GM12878 (cell line): Measurements from ENCODE around the gene SNX17. TPM values are rescaled to one million over a fixed set of nuclear protein-coding genes. Genes with fewer than 3 reads are reported as not detected.
A peak's percentile ranks its signal among the peaks of the same experiment; 100 is the strongest.

Experiments
- ATF7 ChIP-seq: fragments of 450-650 bp; IDR thresholded peaks from 2 replicates; pipeline ENCODE4 v1.6.1; 2016; ENCODE audit warnings: low read depth, mild to moderate bottlenecking
- BRCA1 ChIP-seq: IDR thresholded peaks from 2 replicates; pipeline ENCODE4 v1.6.1; 2011; ENCODE audit warnings: low read depth, low read length, improper control_type of control experiment
- CHD2 ChIP-seq: IDR thresholded peaks from 2 replicates; pipeline ENCODE4 v1.6.1; 2011; ENCODE audit warnings: low read depth, low read length, improper control_type of control experiment, borderline replicate concordance
- CHD4 ChIP-seq: fragments of 200-600 bp; sonication (generic); IDR thresholded peaks from 2 replicates; pipeline ENCODE4 v1.6.1; 2016; ENCODE audit warnings: mild to moderate bottlenecking
- EGR1 ChIP-seq, 2 experiments: IDR thresholded peaks; 1 replicate in 1 of 2; 2 replicates in 1 of 2; pipeline ENCODE4 v1.6.1; 2011 to 2012; ENCODE audit warnings: low read depth in 2 of 2, low read length in 2 of 2, borderline replicate concordance in 1 of 2, mild to moderate bottlenecking in 1 of 2, moderate library complexity in 1 of 2
- IKZF2 ChIP-seq, 2 experiments: fragments of 450-650 bp; IDR thresholded peaks; 2 replicates each; pipeline ENCODE4 v1.6.1; 2017; ENCODE audit warnings: mild to moderate bottlenecking in 2 of 2, moderate library complexity in 2 of 2
- LARP7 ChIP-seq: fragments of 450-650 bp; IDR thresholded peaks from 2 replicates; pipeline ENCODE4 v1.6.1; 2017; ENCODE audit warnings: mild to moderate bottlenecking
- MTA3 ChIP-seq: IDR thresholded peaks from 2 replicates; pipeline ENCODE4 v1.6.1; 2012; ENCODE audit warnings: low read length, inconsistent platforms, borderline replicate concordance
- NFXL1 ChIP-seq: fragments of 450-650 bp; IDR thresholded peaks from 2 replicates; pipeline ENCODE4 v1.6.1; 2017; ENCODE audit warnings: antibody characterized with exemption, mild to moderate bottlenecking, borderline replicate concordance
- NRF1 ChIP-seq: conservative IDR thresholded peaks from 2 replicates; pipeline ENCODE4 v1.6.1; 2011; ENCODE audit warnings: mild to moderate bottlenecking, low read depth, low read length, improper control_type of control experiment
- PAX8 ChIP-seq: fragments of 450-650 bp; IDR thresholded peaks from 2 replicates; pipeline ENCODE4 v1.6.1; 2017; ENCODE audit warnings: mild to moderate bottlenecking, moderate library complexity
- RELA ChIP-seq: fragments of 450-650 bp; IDR thresholded peaks from 2 replicates; pipeline ENCODE4 v1.8.0; 2014; ENCODE audit warnings: borderline replicate concordance; ENCODE audit not compliant: partially characterized antibody
- SMC3 ChIP-seq: IDR thresholded peaks from 2 replicates; pipeline ENCODE4 v1.6.1; 2011; ENCODE audit warnings: low read length, improper control_type of control experiment, borderline replicate concordance
- SREBF2 ChIP-seq: IDR thresholded peaks from 2 replicates; pipeline ENCODE4 v1.6.1; 2012; ENCODE audit warnings: mild to moderate bottlenecking, low read length
- TCF7 ChIP-seq: IDR thresholded peaks from 2 replicates; pipeline ENCODE4 v1.6.1; 2014; ENCODE audit warnings: antibody characterized with exemption, borderline replicate concordance
- ZBED1 ChIP-seq: IDR thresholded peaks from 2 replicates; pipeline ENCODE4 v1.6.1; 2016; ENCODE audit warnings: borderline replicate concordance
- ZNF622 ChIP-seq: fragments of 450-650 bp; IDR thresholded peaks from 2 replicates; pipeline ENCODE4 v1.6.1; 2017; ENCODE audit warnings: mild to moderate bottlenecking, inconsistent platforms
- polyA plus RNA-seq, 11 experiments: library from polyadenylated mRNA; depleted of rRNA in 4 of 11; unstranded in 6 of 11; stranded (reverse) in 5 of 11; fragments of >200 nt; fragmentation: Nextera tagmentation in 4 of 11; fragmentation: Illumina TruSeq in 1 of 11; extraction: Ambion mirVana in 4 of 11; extraction: Trizol in 1 of 11; gene quantifications; 1 replicate in 1 of 11; 2 replicates in 10 of 11; pipeline versions ENCODE4 v1.2.1 to v1.2.3, GENCODE V29; 2011 to 2016; ENCODE audit warnings: inconsistent platforms in 2 of 11, missing spikeins in 2 of 11, low read depth in 1 of 11
- total RNA-seq, 4 experiments: library from RNA; depleted of rRNA in 3 of 4; stranded (reverse); fragments of >200 nt in 3 of 4; fragmentation: Illumina TruSeq in 1 of 4; extraction: Trizol in 1 of 4; gene quantifications; 2 replicates each; pipeline versions ENCODE4 v1.2.1 to v1.2.3, GENCODE V29; 2013 to 2021
- TF ChIP-seq, protein P1 (sequence below): IDR thresholded peaks from 2 replicates; pipeline ENCODE4 v1.6.1; 2012; ENCODE audit warnings: low read length, inconsistent platforms
- TF ChIP-seq, protein P2 (sequence below): IDR thresholded peaks from 2 replicates; pipeline ENCODE4 v1.6.1; 2011; ENCODE audit warnings: borderline replicate concordance, low read depth, mild to moderate bottlenecking, moderate library complexity, mixed read lengths, low read length; ENCODE audit not compliant: insufficient read depth; ENCODE audit errors: extremely low read length
- TF ChIP-seq, protein P3 (sequence below): fragments of 450-650 bp; formaldehyde crosslinking; IDR thresholded peaks from 2 replicates; pipeline ENCODE4 v1.4.0; 2022; ENCODE audit warnings: mild to moderate bottlenecking, moderate library complexity
- TF ChIP-seq, protein P4 (sequence below): fragments of 450-650 bp; IDR thresholded peaks from 2 replicates; pipeline ENCODE4 v1.6.1; 2018; ENCODE audit warnings: mild to moderate bottlenecking, low read depth, moderate library complexity; ENCODE audit not compliant: partially characterized antibody
- TF ChIP-seq, protein P5 (sequence below): IDR thresholded peaks from 2 replicates; pipeline ENCODE4 v1.6.1; 2011; ENCODE audit warnings: low read depth, low read length, improper control_type of control experiment, borderline replicate concordance

Gene SNX17
- total and polyA plus RNA-seq, 10 of the 15 experiments (the other 5 are each of a cell fraction or from before 2014, with no cell fraction given): 6.5 to 116 (median 84.4) TPM

DNA sequence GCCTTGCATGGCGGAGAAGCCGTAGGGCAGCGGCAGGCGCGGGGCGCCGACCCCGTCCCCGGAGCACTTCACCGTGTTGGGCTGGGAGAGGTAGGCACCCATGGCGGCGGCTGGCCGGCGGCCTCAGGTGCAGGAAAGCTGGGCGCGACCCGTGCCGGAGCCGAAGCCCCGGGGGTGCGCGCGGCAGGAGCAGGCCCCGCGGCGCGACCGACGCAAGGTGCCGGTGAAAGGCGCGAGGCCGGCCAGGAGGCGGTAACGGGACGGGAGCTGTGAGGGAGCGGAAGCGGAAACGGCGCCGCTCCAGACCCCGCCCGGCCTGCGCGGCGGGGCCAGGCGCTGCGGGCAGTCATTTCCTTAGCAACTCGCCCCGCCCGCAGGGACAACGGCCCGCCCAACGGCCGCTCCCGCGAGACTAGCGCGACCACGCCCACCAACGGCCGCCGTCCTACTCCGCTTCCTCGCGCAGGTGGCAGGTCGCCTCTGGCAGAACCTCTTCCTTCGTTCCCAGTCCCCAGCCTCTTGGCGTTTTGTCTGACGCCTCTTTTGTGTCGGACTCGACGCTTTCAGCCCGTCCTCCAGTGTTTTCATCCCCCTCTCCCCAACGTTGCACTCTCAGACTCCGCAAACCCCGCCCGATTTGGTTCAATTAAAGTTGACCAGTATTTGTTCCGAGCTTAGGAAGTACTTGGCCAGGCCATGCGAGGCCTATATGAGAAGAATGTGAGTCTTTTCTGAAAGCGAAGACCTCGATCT lies 39.1 kb downstream of the SNX17 start, which contains the start of gene PPM1G (continued):
- TF ChIP-seq LARP7 (peak; percentile 90), CHD4 (no peak), SMC3 (no peak), MTA3 (no peak), NFXL1 (no peak), RELA (no peak), ZBED1 (no peak), NRF1 (peak; percentile 38; the same call in 1 of the 2 replicates), ATF7 (no peak), BRCA1 (peak; percentile 87), CHD2 (peak; percentile 99), TCF7 (no peak), PAX8 (no peak), ZNF622 (no peak), SREBF2 (0 out of 2 replicates have a peak, but pooled peaks have one; percentile 24), EGR1 (IDR thresholded peaks at IDR 0.05; ENCODE audit: borderline replicate concordance in 1 of 2, low read depth in 2 of 2, low read length in 2 of 2) (peak in 1 of 2 experiments; percentile 8; a peak in 1 of 3 replicates), IKZF2 (IDR thresholded peaks at IDR 0.05) (peak; percentile 16 to 23; a peak in 1 of 4 replicates)
- TF ChIP-seq, protein P1, sequence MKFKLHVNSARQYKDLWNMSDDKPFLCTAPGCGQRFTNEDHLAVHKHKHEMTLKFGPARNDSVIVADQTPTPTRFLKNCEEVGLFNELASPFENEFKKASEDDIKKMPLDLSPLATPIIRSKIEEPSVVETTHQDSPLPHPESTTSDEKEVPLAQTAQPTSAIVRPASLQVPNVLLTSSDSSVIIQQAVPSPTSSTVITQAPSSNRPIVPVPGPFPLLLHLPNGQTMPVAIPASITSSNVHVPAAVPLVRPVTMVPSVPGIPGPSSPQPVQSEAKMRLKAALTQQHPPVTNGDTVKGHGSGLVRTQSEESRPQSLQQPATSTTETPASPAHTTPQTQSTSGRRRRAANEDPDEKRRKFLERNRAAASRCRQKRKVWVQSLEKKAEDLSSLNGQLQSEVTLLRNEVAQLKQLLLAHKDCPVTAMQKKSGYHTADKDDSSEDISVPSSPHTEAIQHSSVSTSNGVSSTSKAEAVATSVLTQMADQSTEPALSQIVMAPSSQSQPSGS: no peak
- TF ChIP-seq, protein P2, sequence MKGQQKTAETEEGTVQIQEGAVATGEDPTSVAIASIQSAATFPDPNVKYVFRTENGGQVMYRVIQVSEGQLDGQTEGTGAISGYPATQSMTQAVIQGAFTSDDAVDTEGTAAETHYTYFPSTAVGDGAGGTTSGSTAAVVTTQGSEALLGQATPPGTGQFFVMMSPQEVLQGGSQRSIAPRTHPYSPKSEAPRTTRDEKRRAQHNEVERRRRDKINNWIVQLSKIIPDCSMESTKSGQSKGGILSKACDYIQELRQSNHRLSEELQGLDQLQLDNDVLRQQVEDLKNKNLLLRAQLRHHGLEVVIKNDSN: no peak
- TF ChIP-seq, protein P3, sequence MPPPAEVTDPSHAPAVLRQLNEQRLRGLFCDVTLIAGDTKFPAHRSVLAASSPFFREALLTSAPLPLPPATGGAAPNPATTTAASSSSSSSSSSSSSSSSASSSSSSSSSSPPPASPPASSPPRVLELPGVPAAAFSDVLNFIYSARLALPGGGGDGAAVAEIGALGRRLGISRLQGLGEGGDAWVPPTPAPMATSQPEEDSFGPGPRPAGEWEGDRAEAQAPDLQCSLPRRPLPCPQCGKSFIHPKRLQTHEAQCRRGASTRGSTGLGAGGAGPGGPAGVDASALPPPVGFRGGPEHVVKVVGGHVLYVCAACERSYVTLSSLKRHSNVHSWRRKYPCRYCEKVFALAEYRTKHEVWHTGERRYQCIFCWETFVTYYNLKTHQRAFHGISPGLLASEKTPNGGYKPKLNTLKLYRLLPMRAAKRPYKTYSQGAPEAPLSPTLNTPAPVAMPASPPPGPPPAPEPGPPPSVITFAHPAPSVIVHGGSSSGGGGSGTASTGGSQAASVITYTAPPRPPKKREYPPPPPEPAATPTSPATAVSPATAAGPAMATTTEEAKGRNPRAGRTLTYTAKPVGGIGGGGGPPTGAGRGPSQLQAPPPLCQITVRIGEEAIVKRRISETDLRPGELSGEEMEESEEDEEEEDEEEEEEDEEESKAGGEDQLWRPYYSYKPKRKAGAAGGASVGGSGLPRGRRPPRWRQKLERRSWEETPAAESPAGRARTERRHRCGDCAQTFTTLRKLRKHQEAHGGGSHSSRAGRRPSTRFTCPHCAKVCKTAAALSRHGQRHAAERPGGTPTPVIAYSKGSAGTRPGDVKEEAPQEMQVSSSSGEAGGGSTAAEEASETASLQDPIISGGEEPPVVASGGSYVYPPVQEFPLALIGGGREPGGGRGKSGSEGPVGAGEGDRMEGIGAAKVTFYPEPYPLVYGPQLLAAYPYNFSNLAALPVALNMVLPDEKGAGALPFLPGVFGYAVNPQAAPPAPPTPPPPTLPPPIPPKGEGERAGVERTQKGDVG (CRISPR knock-in tag): no peak
- TF ChIP-seq, protein P4, sequence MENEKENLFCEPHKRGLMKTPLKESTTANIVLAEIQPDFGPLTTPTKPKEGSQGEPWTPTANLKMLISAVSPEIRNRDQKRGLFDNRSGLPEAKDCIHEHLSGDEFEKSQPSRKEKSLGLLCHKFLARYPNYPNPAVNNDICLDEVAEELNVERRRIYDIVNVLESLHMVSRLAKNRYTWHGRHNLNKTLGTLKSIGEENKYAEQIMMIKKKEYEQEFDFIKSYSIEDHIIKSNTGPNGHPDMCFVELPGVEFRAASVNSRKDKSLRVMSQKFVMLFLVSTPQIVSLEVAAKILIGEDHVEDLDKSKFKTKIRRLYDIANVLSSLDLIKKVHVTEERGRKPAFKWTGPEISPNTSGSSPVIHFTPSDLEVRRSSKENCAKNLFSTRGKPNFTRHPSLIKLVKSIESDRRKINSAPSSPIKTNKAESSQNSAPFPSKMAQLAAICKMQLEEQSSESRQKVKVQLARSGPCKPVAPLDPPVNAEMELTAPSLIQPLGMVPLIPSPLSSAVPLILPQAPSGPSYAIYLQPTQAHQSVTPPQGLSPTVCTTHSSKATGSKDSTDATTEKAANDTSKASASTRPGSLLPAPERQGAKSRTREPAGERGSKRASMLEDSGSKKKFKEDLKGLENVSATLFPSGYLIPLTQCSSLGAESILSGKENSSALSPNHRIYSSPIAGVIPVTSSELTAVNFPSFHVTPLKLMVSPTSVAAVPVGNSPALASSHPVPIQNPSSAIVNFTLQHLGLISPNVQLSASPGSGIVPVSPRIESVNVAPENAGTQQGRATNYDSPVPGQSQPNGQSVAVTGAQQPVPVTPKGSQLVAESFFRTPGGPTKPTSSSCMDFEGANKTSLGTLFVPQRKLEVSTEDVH: peak; percentile 61
- TF ChIP-seq, protein P5, sequence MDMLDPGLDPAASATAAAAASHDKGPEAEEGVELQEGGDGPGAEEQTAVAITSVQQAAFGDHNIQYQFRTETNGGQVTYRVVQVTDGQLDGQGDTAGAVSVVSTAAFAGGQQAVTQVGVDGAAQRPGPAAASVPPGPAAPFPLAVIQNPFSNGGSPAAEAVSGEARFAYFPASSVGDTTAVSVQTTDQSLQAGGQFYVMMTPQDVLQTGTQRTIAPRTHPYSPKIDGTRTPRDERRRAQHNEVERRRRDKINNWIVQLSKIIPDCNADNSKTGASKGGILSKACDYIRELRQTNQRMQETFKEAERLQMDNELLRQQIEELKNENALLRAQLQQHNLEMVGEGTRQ: no peak
